GM23338 (cell line): Measurements from ENCODE around the gene OXER1.

Source experiments
- EZH2 ChIP-seq: fragments of 200-600 bp; sonication (generic); IDR thresholded peaks from one replicate; pipeline ENCODE4 v1.8.0; 2017; ENCODE audit warnings: antibody characterized with exemption, mild to moderate bottlenecking, low read depth; ENCODE audit not compliant: unreplicated experiment
- JUNB ChIP-seq: IDR thresholded peaks from one replicate; pipeline ENCODE4 v1.6.1; 2016; ENCODE audit warnings: antibody characterized with exemption; ENCODE audit not compliant: unreplicated experiment
- NANOG ChIP-seq: IDR thresholded peaks from 2 replicates; pipeline ENCODE4 v1.6.1; 2016; ENCODE audit warnings: antibody characterized with exemption, borderline replicate concordance
- POLR2AphosphoS5 ChIP-seq: IDR thresholded peaks from 2 replicates; pipeline ENCODE4 v1.6.1; 2016; ENCODE audit warnings: antibody characterized with exemption, low read depth
- ZNF331 ChIP-seq: fragments of 250-450 bp; sonication (Bioruptor Pico); IDR thresholded peaks from 2 replicates; pipeline ENCODE4 v1.5.0; 2020; ENCODE audit warnings: low read depth, mild to moderate bottlenecking, moderate library complexity
- TF ChIP-seq, protein P1 (sequence below), 2 experiments: fragments of 200-600 bp in 1 of 2; sonication (generic) in 1 of 2; conservative IDR thresholded peaks; 2 replicates each; pipeline versions ENCODE4 v1.5.1 to v1.6.1; 2016 to 2017; ENCODE audit warnings: antibody characterized with exemption in 2 of 2, low read depth in 2 of 2, mild to moderate bottlenecking in 2 of 2, moderate library complexity in 1 of 2

DNA sequence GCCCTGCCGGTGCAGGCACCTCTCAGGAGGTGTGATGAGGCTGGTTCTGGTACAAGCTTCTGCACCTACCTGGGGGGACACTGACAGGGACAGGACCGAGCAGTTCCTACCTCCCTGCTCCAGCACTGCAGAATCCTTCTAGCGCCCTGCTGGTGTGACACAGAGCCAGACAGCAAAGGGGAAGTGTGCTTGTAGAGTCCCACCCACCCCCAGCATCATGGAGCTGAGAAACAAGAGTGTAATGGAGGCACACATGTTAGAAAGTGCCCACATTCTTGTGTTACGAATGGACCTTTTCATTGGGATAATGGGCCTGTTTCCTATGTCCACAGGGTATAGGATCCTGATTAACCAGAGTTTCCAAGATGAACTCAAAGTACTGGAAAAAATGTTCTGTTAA, 38.3 kb downstream of the OXER1 start:
- TF ChIP-seq, protein P1, sequence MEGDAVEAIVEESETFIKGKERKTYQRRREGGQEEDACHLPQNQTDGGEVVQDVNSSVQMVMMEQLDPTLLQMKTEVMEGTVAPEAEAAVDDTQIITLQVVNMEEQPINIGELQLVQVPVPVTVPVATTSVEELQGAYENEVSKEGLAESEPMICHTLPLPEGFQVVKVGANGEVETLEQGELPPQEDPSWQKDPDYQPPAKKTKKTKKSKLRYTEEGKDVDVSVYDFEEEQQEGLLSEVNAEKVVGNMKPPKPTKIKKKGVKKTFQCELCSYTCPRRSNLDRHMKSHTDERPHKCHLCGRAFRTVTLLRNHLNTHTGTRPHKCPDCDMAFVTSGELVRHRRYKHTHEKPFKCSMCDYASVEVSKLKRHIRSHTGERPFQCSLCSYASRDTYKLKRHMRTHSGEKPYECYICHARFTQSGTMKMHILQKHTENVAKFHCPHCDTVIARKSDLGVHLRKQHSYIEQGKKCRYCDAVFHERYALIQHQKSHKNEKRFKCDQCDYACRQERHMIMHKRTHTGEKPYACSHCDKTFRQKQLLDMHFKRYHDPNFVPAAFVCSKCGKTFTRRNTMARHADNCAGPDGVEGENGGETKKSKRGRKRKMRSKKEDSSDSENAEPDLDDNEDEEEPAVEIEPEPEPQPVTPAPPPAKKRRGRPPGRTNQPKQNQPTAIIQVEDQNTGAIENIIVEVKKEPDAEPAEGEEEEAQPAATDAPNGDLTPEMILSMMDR (conservative IDR thresholded peaks at IDR 0.05; ENCODE audit: low read depth in 2 of 2), result no peak
- TF ChIP-seq NANOG (no peak), JUNB (no peak), POLR2AphosphoS5 (no peak), ZNF331 (CRISPR knock-in tag) (no peak), EZH2 (no peak)
